Uterus (tissue), 4 donors: ENCODE measurements around the gene ARID3C. TPM values are rescaled to one million over a fixed set of nuclear protein-coding genes. Genes with fewer than 3 reads are reported as not detected.

Experiments
- DNase-seq, 2 donors: peaks; one replicate each; pipeline ENCODE4 v3.0.0-alpha.2; 2019 to 2020
- H3K27ac ChIP-seq, 2 donors: fragments of 200-600 bp; sonication (generic); 1 replicate in 1 of 2; 2 replicates in 1 of 2; pipeline ENCODE4 v1.5.1; 2016 to 2018
- H3K27me3 ChIP-seq, 2 donors: fragments of 200-600 bp; sonication (generic); one replicate each; pipeline ENCODE4 v1.5.1; 2018 to 2019; ENCODE audit warnings: control low read depth in 1 of 2
- H3K36me3 ChIP-seq, 2 donors: fragments of 200-600 bp; sonication (generic); one replicate each; pipeline ENCODE4 v1.5.1; 2019; ENCODE audit warnings: control low read depth in 1 of 2
- H3K4me1 ChIP-seq, 2 donors: fragments of 200-600 bp; sonication (generic); one replicate each; pipeline ENCODE4 v1.5.1; 2018 to 2019; ENCODE audit warnings: control low read depth in 1 of 2
- H3K4me3 ChIP-seq, 2 donors: fragments of 200-600 bp; sonication (generic); 1 replicate in 1 of 2; 2 replicates in 1 of 2; pipeline ENCODE4 v1.5.1; 2018 to 2019; ENCODE audit warnings: mild to moderate bottlenecking in 1 of 2
- H3K9me3 ChIP-seq, 2 donors: fragments of 200-600 bp; sonication (generic); one replicate each; pipeline ENCODE4 v1.5.1; 2019; ENCODE audit warnings: control low read depth in 1 of 2
- CTCF ChIP-seq, 4 experiments: fragments of 200-600 bp in 2 of 4; fragments of 450-650 bp in 2 of 4; sonication (generic) in 2 of 4; IDR thresholded peaks; one replicate each; pipeline ENCODE4 v1.5.1; 2016 to 2019; ENCODE audit warnings: antibody characterized with exemption in 4 of 4, mild to moderate bottlenecking in 2 of 4, moderate library complexity in 1 of 4
- POLR2A ChIP-seq, 2 donors: fragments of 450-650 bp; IDR thresholded peaks; one replicate each; pipeline ENCODE4 v1.6.1; 2016; ENCODE audit warnings: antibody characterized with exemption in 2 of 2, mild to moderate bottlenecking in 1 of 2, moderate library complexity in 1 of 2
- intact Hi-C: fragments of 100-400 bp; cut with DNase I; formaldehyde crosslinking; loops from one replicate; pipeline ENCODE4 v1.15.1; 2023; ENCODE audit warnings: low total_unique reads
- total RNA-seq, 4 donors: library from RNA; depleted of rRNA in 3 of 4; stranded (reverse); fragments of >200 nt in 3 of 4; gene quantifications; one replicate each; pipeline versions ENCODE4 v1.1.0 to v1.2.4, GENCODE V29; 2014 to 2023
- donor health status: DM: yes; HTN: yes; CAD: no.

Gene ARID3C
- total RNA-seq, 4 donors from 2014 or later: 0.35 to 0.82 TPM; not detected in 2

- H3K27ac ChIP-seq: peak overlapping the region; percentile 81 to 82
- intact Hi-C loops: no loop called here
- no peaks in the 10 kb centered on the region for H3K27me3 ChIP-seq
- H3K36me3 ChIP-seq: no peaks in the 10 kb centered on the region
- no peak for DNase-seq
- H3K4me1 ChIP-seq: no peaks in the 10 kb centered on the region
- no peaks in the 10 kb centered on the region for H3K9me3 ChIP-seq
- H3K4me3 ChIP-seq: peak overlapping the region; percentile 63 to 79
- no peak for TF ChIP-seq CTCF (IDR thresholded peaks at IDR 0.05)
- TF ChIP-seq POLR2A (IDR thresholded peaks at IDR 0.05): no peak
These were observed 9.2 kb upstream of the ARID3C start for GRCh38 chr9:34638138-34638445.

GRCh38 chr9:34637356-34638137, 8.7 kb upstream of the ARID3C start, which contains the start of gene SIGMAR1:
Gene SIGMAR1, minus strand, starts transcription at chr9:34637787. Its CDS starts 90 bp downstream, at chr9:34637697.
- H3K36me3 ChIP-seq: no peaks in the 10 kb centered on the region
- TF ChIP-seq CTCF (IDR thresholded peaks at IDR 0.05): peak in 2 of 4 experiments; percentile 5 to 16
- TF ChIP-seq POLR2A (IDR thresholded peaks at IDR 0.05): peak; percentile 62 to 89
- peak within 1 kb of the TSS; percentile 81 to 82 for H3K27ac ChIP-seq
- H3K4me1 ChIP-seq: no peaks in the 10 kb centered on the region
- H3K27me3 ChIP-seq: no peaks in the 10 kb centered on the region
- no peaks in the 10 kb centered on the region for H3K9me3 ChIP-seq
- DNase-seq: peak; percentile 92 to 93
- H3K4me3 ChIP-seq: peak within 1 kb of the TSS; percentile 63 to 79
- intact Hi-C loops: no loop called here

- TF ChIP-seq CTCF (IDR thresholded peaks at IDR 0.05) (no peak), POLR2A (IDR thresholded peaks at IDR 0.05) (no peak)
- H3K27me3 ChIP-seq: no peaks in the 10 kb centered on the region
- H3K9me3 ChIP-seq: no peaks in the 10 kb centered on the region
- intact Hi-C loops: no loop called here
- no peak for DNase-seq
- peak overlapping the region; percentile 81 to 82 for H3K27ac ChIP-seq
- no peaks in the 10 kb centered on the region for H3K4me1 ChIP-seq
- H3K4me3 ChIP-seq: peak overlapping the region; percentile 63 to 79
- H3K36me3 ChIP-seq: no peaks in the 10 kb centered on the region
These were observed 8.0 kb upstream of the ARID3C start for GRCh38 chr9:34636791-34637355.

- intact Hi-C loops: no loop called here
- no peak overlapping the region for H3K27ac ChIP-seq
- DNase-seq: no peak
- H3K36me3 ChIP-seq: no peaks in the 10 kb centered on the region
- TF ChIP-seq CTCF (IDR thresholded peaks at IDR 0.05): no peak
- no peak for TF ChIP-seq POLR2A (IDR thresholded peaks at IDR 0.05)
- no peaks in the 10 kb centered on the region for H3K4me1 ChIP-seq
- no peaks in the 10 kb centered on the region for H3K9me3 ChIP-seq
- H3K27me3 ChIP-seq: no peaks in the 10 kb centered on the region
- H3K4me3 ChIP-seq: no peak overlapping the region
These were observed 6.7 kb upstream of the ARID3C start for GRCh38 chr9:34635556-34635955.

GRCh38 chr9:34634551-34635248, 5.8 kb upstream of the ARID3C start:
- intact Hi-C loops: no loop called here
- no peak overlapping the region for H3K27ac ChIP-seq
- H3K36me3 ChIP-seq: no peaks in the 10 kb centered on the region
- H3K27me3 ChIP-seq: peaks cover 0 to 1% of the 10 kb centered on the region in 2 donors
- no peak overlapping the region for H3K4me3 ChIP-seq
- no peaks in the 10 kb centered on the region for H3K9me3 ChIP-seq
- no peaks in the 10 kb centered on the region for H3K4me1 ChIP-seq
- TF ChIP-seq POLR2A (IDR thresholded peaks at IDR 0.05): no peak
- TF ChIP-seq CTCF (IDR thresholded peaks at IDR 0.05): no peak
- no peak for DNase-seq
